Mucosa of stomach (tissue), 1 donor: Measurements from ENCODE around the gene ODF2.
"Not testable (repeated sequence)": the region's sequence is repeated elsewhere in the genome, so short reads cannot be mapped to it uniquely, and the experiment has no call there.

Experiments
- H3K27me3 ChIP-seq: one replicate; pipeline ENCODE4 v1.7.0; 2013; ENCODE audit warnings: mild to moderate bottlenecking, low read length; ENCODE audit not compliant: control insufficient read depth, insufficient read depth
- H3K36me3 ChIP-seq: one replicate; pipeline ENCODE4 v1.7.0; 2013; ENCODE audit warnings: low read length; ENCODE audit not compliant: control insufficient read depth, insufficient read depth
- H3K4me1 ChIP-seq: one replicate; pipeline ENCODE4 v1.7.0; 2013; ENCODE audit warnings: mild to moderate bottlenecking, low read length; ENCODE audit not compliant: control insufficient read depth, insufficient read depth
- H3K4me3 ChIP-seq: one replicate; pipeline ENCODE4 v1.7.0; 2013; ENCODE audit warnings: low read length
- H3K9ac ChIP-seq: one replicate; pipeline ENCODE4 v1.7.0; 2013; ENCODE audit warnings: mild to moderate bottlenecking, low read length, moderate library complexity
- H3K9me3 ChIP-seq: one replicate; pipeline ENCODE4 v1.7.0; 2013; ENCODE audit warnings: mild to moderate bottlenecking, low read length, moderate library complexity; ENCODE audit not compliant: control insufficient read depth
- donor health status: Pancreatic carcinoma.

ODF2 gene

DNA sequence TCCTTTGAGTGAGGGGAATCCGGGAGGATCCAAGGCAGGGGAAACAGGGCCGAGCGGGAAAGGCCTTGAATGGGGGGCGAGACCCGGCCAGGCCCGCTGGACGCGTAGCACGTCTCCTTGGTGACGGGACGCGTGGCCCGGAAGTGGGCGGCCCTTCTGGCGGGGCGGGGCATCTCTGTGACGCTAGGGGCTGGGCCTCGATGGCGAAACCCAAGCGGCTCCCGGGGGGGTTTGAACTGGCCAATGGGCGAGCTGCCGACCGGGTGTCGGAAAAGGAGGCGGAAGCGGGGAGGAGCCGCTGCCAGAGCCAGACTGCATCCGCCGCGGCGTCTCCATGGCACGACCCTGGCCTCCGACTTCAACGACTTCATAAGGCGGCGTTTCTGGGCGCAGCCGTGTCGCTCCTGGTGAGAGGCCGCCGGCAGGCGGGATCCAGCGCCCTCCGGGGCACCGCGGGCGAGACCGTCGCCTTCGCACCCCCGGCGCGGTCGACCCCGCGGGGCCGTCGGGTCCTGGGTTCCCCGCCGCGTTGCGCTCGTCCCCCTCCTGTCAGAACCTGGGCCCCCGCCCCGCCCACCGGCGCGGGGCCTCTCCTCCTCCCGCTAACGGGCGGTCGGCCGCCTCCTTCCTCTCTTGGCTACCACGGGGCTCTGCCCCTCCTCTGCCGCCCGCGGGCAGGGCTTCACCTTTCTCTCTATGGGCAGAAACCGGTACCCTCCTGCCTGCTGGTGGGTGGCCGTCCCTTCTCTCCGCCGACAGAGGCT lies at the start of gene ODF2:
Gene ODF2 (plus strand): TSS at position 158 of the 764 bp plus-strand sequence. CDS start 86 bp downstream, at position 244.
- H3K27me3 ChIP-seq = no peaks in the 10 kb centered on the region
- no peaks in the 10 kb centered on the region for H3K9me3 ChIP-seq
- H3K36me3 ChIP-seq = no peaks in the 10 kb centered on the region
- H3K9ac ChIP-seq = peak within 1 kb of the TSS; percentile 64
- peak within 1 kb of the TSS; percentile 87 for H3K4me3 ChIP-seq
- H3K4me1 ChIP-seq = peaks cover 4% of the 10 kb centered on the region

DNA sequence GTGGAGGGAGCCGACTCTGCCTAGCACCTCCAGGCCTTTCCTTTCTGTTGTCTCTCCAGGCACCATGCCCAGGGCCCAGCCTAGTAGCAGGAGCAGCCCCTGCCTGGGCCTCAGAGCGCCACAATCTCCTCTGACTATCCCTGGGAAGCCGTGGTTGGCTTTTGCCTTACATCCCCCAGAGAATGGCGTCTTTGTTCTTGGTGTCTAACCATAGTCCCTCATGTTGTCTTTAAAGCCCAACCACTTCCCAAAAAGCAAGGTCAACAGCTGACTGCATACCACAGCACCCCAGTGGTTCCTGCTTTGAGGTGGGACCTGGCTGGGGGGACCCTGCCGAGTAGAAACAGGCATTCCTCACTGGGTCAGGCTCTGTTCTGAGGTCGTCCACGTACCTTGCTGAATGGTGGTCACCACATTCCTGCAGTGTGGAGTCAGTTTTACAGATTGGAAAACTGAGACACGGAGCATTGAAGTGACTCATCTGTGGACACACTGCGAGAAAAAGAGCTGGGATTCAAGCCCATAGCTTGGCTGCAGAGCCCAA lies 48.9 kb upstream of the ODF2 start:
- H3K27me3 ChIP-seq = peaks cover 2% of the 10 kb centered on the region
- H3K9me3 ChIP-seq = no peaks in the 10 kb centered on the region
- peaks cover 6% of the 10 kb centered on the region for H3K4me1 ChIP-seq
- no peak overlapping the region for H3K9ac ChIP-seq
- no peak overlapping the region for H3K4me3 ChIP-seq
- H3K36me3 ChIP-seq = no peaks in the 10 kb centered on the region

DNA sequence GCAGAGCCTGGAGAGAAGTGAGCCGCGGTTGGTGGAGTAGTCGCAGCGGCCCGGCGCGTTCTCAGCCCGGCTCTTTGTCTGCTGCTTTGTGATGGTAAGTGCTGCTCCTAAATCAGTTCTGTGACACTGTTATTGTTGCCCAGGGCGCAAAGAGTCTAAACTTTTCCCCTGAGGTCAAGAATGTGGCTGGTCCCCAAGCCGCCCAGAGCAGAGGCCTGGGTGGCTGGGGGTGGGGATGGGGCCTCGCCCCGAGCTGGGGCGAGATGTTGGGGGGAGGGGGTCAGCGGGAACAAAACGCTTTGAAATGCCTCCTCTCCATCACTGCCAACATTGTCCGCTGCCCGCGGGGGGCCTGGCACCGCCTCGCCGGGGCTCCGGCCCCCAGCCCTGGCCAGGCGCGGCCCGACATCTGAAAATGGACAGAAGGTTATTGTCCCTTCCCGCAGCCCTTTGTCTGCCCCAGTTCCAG lies 46.8 kb upstream of the ODF2 start:
- no peaks in the 10 kb centered on the region for H3K36me3 ChIP-seq
- H3K4me1 ChIP-seq = peaks cover 9% of the 10 kb centered on the region
- no peaks in the 10 kb centered on the region for H3K9me3 ChIP-seq
- H3K4me3 ChIP-seq = no peak overlapping the region
- no peak overlapping the region for H3K9ac ChIP-seq
- peaks cover 6% of the 10 kb centered on the region for H3K27me3 ChIP-seq

DNA sequence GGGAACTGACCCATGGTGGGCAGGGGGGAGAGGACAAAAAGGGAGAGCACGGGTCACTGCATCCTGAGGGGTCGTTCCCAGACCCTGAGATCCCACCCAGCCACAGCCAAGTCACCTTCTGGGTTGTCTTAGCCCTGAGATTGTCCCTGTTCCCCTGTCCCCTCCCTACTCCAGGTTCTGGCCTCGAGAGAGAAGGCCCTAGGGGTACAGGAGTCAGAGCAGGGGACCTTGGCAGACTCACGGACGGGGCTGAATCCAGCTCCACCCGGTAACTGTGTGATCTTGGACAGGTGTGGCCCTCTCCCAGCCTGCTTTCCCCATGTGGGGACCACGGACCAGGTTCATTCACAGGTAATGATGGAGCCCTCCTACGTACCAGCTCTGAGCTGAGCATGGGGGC lies 46.4 kb upstream of the ODF2 start:
- no peak overlapping the region for H3K9ac ChIP-seq
- no peaks in the 10 kb centered on the region for H3K9me3 ChIP-seq
- H3K4me1 ChIP-seq = peaks cover 9% of the 10 kb centered on the region
- peaks cover 6% of the 10 kb centered on the region for H3K27me3 ChIP-seq
- no peak overlapping the region for H3K4me3 ChIP-seq
- H3K36me3 ChIP-seq = no peaks in the 10 kb centered on the region

DNA sequence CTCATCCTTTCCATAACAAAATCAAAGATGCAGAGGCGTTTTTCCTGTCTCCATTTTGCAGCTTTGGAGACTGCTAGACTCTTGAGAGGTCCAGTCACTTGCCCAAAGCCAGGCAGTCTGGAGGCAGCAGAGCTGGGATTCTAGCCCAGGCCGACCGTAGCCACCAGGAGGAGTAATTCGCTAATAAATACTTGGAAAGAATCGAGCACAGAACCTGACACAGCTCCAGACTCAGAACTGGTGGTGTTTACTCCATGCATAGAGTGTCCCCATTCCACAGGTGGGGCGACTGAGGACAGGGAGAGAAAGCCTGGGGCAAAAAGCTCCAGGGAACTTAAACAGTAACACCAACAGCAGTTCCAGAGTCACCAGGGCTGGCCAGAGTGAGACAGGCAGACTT lies 45.8 kb upstream of the ODF2 start:
- Histone ChIP-seq H3K4me3 (no peak overlapping the region), H3K27me3 (peaks cover 6% of the 10 kb centered on the region), H3K9me3 (no peaks in the 10 kb centered on the region), H3K9ac (no peak overlapping the region), H3K36me3 (no peaks in the 10 kb centered on the region), H3K4me1 (peaks cover 9% of the 10 kb centered on the region)

DNA sequence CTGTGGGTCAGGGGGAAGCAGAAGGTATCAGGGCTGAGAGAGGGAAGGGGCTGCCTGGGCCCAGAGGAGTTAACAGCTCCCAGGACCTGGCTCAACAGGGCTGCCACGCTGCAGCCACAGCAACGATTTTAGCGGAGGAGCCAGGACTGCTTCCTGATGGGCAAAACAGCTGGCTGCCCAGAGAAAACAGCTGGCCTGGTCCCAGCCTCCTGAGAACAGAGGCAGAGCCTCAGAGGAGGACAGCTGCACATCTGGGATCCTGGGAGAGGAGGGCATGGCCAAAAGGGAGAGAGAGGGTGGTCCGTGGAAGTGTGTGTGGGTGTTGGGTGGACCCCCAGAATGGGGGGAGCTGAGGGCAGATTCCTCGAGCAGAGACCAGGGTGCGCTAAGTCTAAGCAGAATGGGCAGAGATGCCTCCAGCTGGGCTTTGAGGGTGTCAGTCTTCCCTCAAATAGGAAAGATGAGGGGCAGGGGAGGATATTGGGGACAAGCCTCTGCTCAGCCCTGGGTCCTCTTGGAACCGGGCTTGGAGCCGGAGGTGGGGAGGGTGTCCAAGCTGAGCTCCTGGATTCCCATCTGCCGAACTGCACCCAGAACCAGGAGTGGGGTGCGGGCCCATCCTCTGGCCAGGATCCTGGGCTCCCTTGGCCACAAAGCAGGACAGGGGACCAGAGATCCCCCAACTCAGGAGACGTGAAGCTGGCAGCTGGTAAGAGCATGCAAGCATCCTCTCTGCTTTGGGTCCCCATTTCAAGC lies 44.3 kb upstream of the ODF2 start:
- Histone ChIP-seq H3K27me3 (peaks cover 13% of the 10 kb centered on the region), H3K9ac (no peak overlapping the region), H3K36me3 (no peaks in the 10 kb centered on the region), H3K9me3 (no peaks in the 10 kb centered on the region), H3K4me1 (peaks cover 3% of the 10 kb centered on the region), H3K4me3 (no peak overlapping the region)

DNA sequence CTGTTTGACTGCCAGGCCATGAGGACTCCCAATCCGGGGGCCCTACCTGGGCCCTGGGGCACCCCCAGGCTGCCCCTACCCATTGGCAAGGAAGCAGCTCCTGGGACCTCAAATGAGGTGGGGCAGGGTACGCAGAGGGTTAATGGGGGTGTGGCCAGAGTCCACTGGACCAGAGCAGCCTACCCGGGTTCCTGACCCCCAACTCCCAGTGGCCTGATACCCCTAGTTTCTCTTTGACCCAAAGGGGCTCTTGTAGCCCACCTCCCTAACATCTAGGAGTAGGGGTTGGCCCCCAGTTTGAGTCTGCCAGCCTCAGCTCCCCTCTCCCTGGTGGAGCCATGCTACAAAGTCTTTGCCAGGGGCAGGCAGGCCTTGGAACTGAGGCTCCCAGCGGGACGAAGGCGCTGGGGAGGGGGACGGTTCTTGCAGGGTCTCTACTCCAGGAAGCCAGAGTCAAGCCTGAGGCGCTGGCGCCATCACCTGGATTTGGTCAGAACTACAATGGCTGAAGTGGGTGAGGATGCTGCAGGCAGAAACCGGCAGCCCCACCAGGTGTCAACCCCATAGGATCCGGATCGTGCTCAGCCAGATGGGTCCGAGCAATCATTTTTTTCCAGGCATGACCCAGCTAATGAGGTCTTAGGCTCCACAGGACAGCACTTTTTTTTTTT lies 43.6 kb upstream of the ODF2 start:
- peaks cover 17% of the 10 kb centered on the region for H3K27me3 ChIP-seq
- H3K9me3 ChIP-seq = no peaks in the 10 kb centered on the region
- no peak overlapping the region for H3K4me3 ChIP-seq
- H3K36me3 ChIP-seq = no peaks in the 10 kb centered on the region
- no peak overlapping the region for H3K9ac ChIP-seq
- H3K4me1 ChIP-seq = peaks cover 3% of the 10 kb centered on the region

DNA sequence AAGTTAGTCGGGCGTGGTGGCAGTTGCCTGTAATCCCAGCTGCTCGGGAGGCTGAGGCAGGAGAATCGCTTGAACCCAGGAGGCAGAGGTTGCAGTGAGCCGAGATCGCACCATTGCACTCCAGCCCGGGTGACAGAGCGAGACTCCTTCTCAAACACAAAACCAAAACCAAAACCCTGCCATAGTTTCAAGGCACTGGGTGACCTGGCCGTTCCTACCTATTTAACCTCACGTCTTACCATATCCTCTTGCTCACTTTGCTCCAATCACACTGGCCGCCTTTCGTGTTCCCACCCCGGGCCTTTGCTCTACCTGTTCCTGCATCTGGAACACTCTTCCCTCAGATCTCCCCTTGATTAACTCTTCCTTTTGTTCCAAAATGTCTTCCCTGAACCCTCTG lies 42.1 kb upstream of the ODF2 start:
- not testable (repeated sequence) for H3K36me3 ChIP-seq, H3K4me1 ChIP-seq, H3K9me3 ChIP-seq, H3K4me3 ChIP-seq, H3K9ac ChIP-seq
- peaks cover 21% of the 10 kb centered on the region for H3K27me3 ChIP-seq

DNA sequence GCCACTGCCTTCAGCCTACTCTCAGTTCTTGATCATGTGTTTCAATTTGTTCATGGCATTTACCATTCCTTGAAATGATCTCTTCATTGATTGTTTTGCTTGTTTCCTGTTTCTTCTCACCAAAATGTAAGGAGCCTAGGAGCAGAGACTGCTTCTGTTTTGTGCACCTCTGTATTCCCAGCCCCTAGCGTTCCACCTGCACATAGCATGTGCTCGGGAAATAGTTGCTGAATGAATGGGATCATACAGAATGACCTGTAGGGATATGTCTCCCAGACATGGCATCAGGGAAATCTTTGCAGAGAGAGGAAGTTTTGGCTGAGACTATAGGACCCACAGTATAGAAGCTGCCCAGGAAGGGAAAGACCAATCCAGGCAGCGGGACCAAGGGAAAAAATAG lies 41.3 kb upstream of the ODF2 start:
- no peaks in the 10 kb centered on the region for H3K36me3 ChIP-seq
- no peak overlapping the region for H3K9ac ChIP-seq
- H3K4me3 ChIP-seq = no peak overlapping the region
- H3K4me1 ChIP-seq = peaks cover 10% of the 10 kb centered on the region
- H3K27me3 ChIP-seq = peaks cover 29% of the 10 kb centered on the region
- H3K9me3 ChIP-seq = no peaks in the 10 kb centered on the region

DNA sequence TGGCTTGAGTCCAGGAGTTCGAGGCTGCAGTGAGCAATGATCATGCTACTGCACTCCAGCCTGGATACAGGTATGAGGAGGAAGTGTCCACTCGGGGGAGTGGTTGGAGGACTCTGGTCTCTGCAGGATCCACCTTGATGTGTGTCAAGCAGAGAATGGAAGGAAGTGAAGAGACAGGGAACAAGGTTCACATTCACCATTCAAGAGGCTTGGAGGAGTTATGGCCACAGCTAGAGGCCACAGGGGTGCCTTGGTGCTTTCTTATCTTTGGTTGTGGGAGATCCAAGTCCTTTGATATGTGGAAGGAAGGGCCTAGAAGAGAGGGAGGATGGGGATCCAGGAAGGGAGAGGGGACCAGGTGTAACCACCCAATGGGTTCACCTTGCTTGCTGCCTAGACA lies 40.5 kb upstream of the ODF2 start:
- Histone ChIP-seq H3K9ac (no peak overlapping the region), H3K4me3 (no peak overlapping the region), H3K36me3 (no peaks in the 10 kb centered on the region), H3K9me3 (no peaks in the 10 kb centered on the region), H3K4me1 (peaks cover 16% of the 10 kb centered on the region), H3K27me3 (peaks cover 33% of the 10 kb centered on the region)

DNA sequence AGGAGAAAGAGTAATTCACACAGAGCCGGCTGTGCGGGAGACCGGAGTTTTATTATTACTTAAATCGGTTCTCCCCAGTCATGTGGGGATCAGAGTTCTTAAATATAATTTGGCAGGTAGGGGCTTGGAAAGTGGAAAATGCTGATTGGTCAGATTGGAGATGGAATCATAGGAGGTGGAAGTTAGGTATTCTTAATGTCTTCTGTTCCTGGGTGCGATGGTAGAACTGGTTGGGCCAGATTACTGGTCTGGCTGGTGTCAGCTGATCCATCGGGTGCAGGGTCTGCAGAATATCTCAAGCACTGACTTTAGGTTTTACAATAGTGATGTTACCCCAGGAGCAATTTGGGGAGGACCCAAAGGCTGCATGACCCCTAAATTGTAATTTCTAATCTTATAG lies 39.8 kb upstream of the ODF2 start:
- no peaks in the 10 kb centered on the region for H3K36me3 ChIP-seq
- peaks cover 36% of the 10 kb centered on the region for H3K27me3 ChIP-seq
- peaks cover 16% of the 10 kb centered on the region for H3K4me1 ChIP-seq
- no peaks in the 10 kb centered on the region for H3K9me3 ChIP-seq
- H3K9ac ChIP-seq = no peak overlapping the region
- H3K4me3 ChIP-seq = no peak overlapping the region
